NCI-H345 (cell line): Measurements from ENCODE around the gene PCK1.

Experiments used
- DNase-seq: peaks from one replicate; lab custom pipeline; 2025; lab: John Stamatoyannopoulos, UW

Gene PCK1

GRCh38 chr20:57605878-57606277 lies 45.0 kb downstream of the PCK1 start:
- DNase-seq, result no peak

- no peak for DNase-seq
Observed at GRCh38 chr20:57608516-57608915, 47.6 kb downstream of the PCK1 start.

GRCh38 chr20:57609086-57609841 lies 48.4 kb downstream of the PCK1 start:
- no peak for DNase-seq

GRCh38 chr20:57609842-57610167 lies 48.9 kb downstream of the PCK1 start:
- no peak for DNase-seq

- DNase-seq, result no peak
Observed at GRCh38 chr20:57610261-57610952, 49.5 kb downstream of the PCK1 start.

GRCh38 chr20:57611586-57612311 lies 50.8 kb downstream of the PCK1 start:
- no peak for DNase-seq

- DNase-seq, result no peak
Observed at GRCh38 chr20:57612436-57612835, 51.5 kb downstream of the PCK1 start.

GRCh38 chr20:57612916-57613315 lies 52.0 kb downstream of the PCK1 start:
- no peak for DNase-seq

GRCh38 chr20:57613481-57613921 lies 52.6 kb downstream of the PCK1 start:
- no peak for DNase-seq

- DNase-seq, result no peak
Observed at GRCh38 chr20:57614490-57615444, 53.9 kb downstream of the PCK1 start.

- DNase-seq, result no peak
Observed at GRCh38 chr20:57615445-57615811, 54.5 kb downstream of the PCK1 start.

GRCh38 chr20:57616143-57616951 lies 55.4 kb downstream of the PCK1 start:
- DNase-seq, result no peak

- DNase-seq, result no peak
Observed at GRCh38 chr20:57617079-57617795, 56.3 kb downstream of the PCK1 start.
